ENCODE data around the gene TTC7B. TPM values are rescaled to one million over a fixed set of nuclear protein-coding genes. Genes with fewer than 3 reads are reported as not detected.

Gene TTC7B
- polyA plus RNA-seq, 1 donor from 2014 or later: 19.9 TPM

DNA sequence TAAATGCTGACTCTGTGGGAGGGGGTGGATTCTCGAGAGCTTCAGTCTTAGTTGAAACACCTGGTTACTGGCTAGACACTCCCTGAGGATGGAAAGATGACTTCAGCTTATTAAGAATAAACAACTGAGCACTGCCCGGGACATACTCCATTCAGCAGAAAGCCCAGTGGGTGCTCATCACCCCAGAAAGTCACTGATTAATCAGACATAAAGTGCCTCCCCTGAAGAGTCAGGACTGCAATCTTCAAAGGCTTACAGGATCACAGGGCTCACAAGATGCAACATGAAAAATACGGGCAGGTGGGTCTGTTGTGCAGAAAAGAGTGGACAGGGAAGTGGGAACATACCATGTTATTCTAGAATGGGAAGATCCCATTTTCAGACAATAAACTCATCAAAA lies 212.4 kb downstream of the TTC7B start:
- Histone ChIP-seq H2AFZ (ENCODE audit: low read depth, low read length) (no peak overlapping the region), H4K20me1 (ENCODE audit: insufficient read depth) (no peaks in the 10 kb centered on the region), H3K36me3 (ENCODE audit: insufficient read depth, low read length) (no peaks in the 10 kb centered on the region), H3K9me3 (ENCODE audit: low read length) (no peaks in the 10 kb centered on the region), H3K79me2 (replicated peaks; ENCODE audit: insufficient read depth, low read length) (no peaks in the 10 kb centered on the region), H3K9me2 (ENCODE audit: insufficient read depth, low read length) (no peaks in the 10 kb centered on the region), H3K27me3 (ENCODE audit: insufficient read depth, low read depth, low read length) (no peaks in the 10 kb centered on the region), H3K27ac (ENCODE audit: low read length) (no peak overlapping the region), H3F3A (ENCODE audit: insufficient read depth, low read length, poor library complexity, severe bottlenecking) (no peaks in the 10 kb centered on the region), H3K4me2 (ENCODE audit: low read length) (no peak overlapping the region), H3K4me3 (ENCODE audit: low read length) (no peak overlapping the region), H3K9ac (ENCODE audit: low read length) (no peak overlapping the region)
- TF ChIP-seq REST (IDR thresholded peaks at IDR 0.05; ENCODE audit: borderline replicate concordance) (no peak), TAF1 (IDR thresholded peaks at IDR 0.05; ENCODE audit: low read depth) (no peak), POLR2AphosphoS5 (IDR thresholded peaks at IDR 0.05) (no peak), SMC3 (conservative IDR thresholded peaks at IDR 0.05; ENCODE audit: poor library complexity) (no peak), CTCF (IDR thresholded peaks at IDR 0.05; ENCODE audit: poor library complexity, severe bottlenecking) (no peak), RAD21 (conservative IDR thresholded peaks at IDR 0.05) (no peak), MXI1 (conservative IDR thresholded peaks at IDR 0.05; ENCODE audit: poor library complexity, severe bottlenecking) (no peak), EZH2 (IDR thresholded peaks at IDR 0.05; ENCODE audit: borderline replicate concordance, insufficient read depth, low read length, poor library complexity, severe bottlenecking) (no peak)

DNA sequence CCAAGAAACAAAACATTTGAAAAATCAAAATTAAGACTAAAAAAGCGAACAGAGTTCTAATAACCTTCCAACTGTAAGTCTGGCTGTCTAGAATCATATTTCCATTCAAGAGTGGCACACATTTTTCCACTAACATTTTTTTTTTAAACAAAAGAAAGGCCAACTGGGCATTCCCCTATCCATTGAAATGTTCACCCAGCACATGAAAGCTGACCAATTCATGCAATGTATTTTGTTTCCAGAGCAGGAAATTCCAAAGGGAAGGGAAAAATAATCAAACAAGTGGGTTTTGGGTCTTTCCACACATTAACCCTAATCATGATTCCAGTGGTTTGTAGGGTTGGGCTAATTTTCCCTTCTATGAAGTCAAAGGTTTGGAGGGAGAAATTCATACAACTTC lies 212.9 kb downstream of the TTC7B start:
- no peaks in the 10 kb centered on the region for H3F3A ChIP-seq (ENCODE audit: insufficient read depth, low read length, poor library complexity, severe bottlenecking)
- H3K79me2 ChIP-seq (replicated peaks; ENCODE audit: insufficient read depth, low read length): no peaks in the 10 kb centered on the region
- H3K9ac ChIP-seq (ENCODE audit: low read length): no peak overlapping the region
- H4K20me1 ChIP-seq (ENCODE audit: insufficient read depth): no peaks in the 10 kb centered on the region
- H3K4me2 ChIP-seq (ENCODE audit: low read length): no peak overlapping the region
- no peak overlapping the region for H2AFZ ChIP-seq (ENCODE audit: low read depth, low read length)
- H3K4me3 ChIP-seq (ENCODE audit: low read length): no peak overlapping the region
- no peaks in the 10 kb centered on the region for H3K9me3 ChIP-seq (ENCODE audit: low read length)
- H3K27me3 ChIP-seq (ENCODE audit: insufficient read depth, low read depth, low read length): no peaks in the 10 kb centered on the region
- TF ChIP-seq POLR2AphosphoS5 (IDR thresholded peaks at IDR 0.05) (no peak), REST (IDR thresholded peaks at IDR 0.05; ENCODE audit: borderline replicate concordance) (no peak), SMC3 (conservative IDR thresholded peaks at IDR 0.05; ENCODE audit: poor library complexity) (no peak), RAD21 (conservative IDR thresholded peaks at IDR 0.05) (no peak), CTCF (IDR thresholded peaks at IDR 0.05; ENCODE audit: poor library complexity, severe bottlenecking) (no peak), EP300 (conservative IDR thresholded peaks at IDR 0.05; ENCODE audit: poor library complexity, severe bottlenecking) (no peak), TAF1 (IDR thresholded peaks at IDR 0.05; ENCODE audit: low read depth) (no peak), MXI1 (conservative IDR thresholded peaks at IDR 0.05; ENCODE audit: poor library complexity, severe bottlenecking) (no peak), EZH2 (IDR thresholded peaks at IDR 0.05; ENCODE audit: borderline replicate concordance, insufficient read depth, low read length, poor library complexity, severe bottlenecking) (no peak)
- no peaks in the 10 kb centered on the region for H3K9me2 ChIP-seq (ENCODE audit: insufficient read depth, low read length)
- no peaks in the 10 kb centered on the region for H3K36me3 ChIP-seq (ENCODE audit: insufficient read depth, low read length)
- H3K27ac ChIP-seq (ENCODE audit: low read length): no peak overlapping the region
